GM13976 (cell line): ENCODE data around the gene VTA1.
A peak's percentile ranks its signal among the peaks of the same experiment; 100 is the strongest.
"Not testable (repeated sequence)": the region's sequence is repeated elsewhere in the genome, so short reads cannot be mapped to it uniquely, and the experiment has no call there.

Experiments
- DNase-seq: peaks from one replicate; pipeline ENCODE4 v3.0.0; 2012; ENCODE audit warnings: low spot score
- CTCF ChIP-seq: IDR thresholded peaks from 2 replicates; pipeline ENCODE4 v1.5.1; 2012; ENCODE audit warnings: borderline replicate concordance, mild to moderate bottlenecking; ENCODE audit not compliant: insufficient read depth; ENCODE audit errors: extremely low read depth, missing control alignments, control extremely low read depth
- in situ Hi-C: fragments of 300-500 bp; cut with MboI; formaldehyde crosslinking; loops from one replicate; pipeline ENCODE4 v1.12.0; 2022; ENCODE audit warnings: low sequenced_read_pairs, mixed read lengths, inconsistent platforms; ENCODE audit not compliant: unreplicated experiment

The VTA1 gene

GRCh38 chr6:142146828-142147662 lies at the start of gene VTA1, which contains the start of gene NMBR:
TSS of gene VTA1 (plus strand) at chr6:142147263. CDS start at chr6:142147288, 25 bp downstream.
TSS of gene NMBR (minus strand) at chr6:142147122. CDS start at chr6:142088658, 58,464 bp downstream.
- in situ Hi-C loops: loop anchor here (10.0 kb wide), 1 partner anchor 248 kb away; no protein-coding TSS in a partner anchor
- TF ChIP-seq CTCF: peak; percentile 79

GRCh38 chr6:142104820-142105219 lies 42.2 kb upstream of the VTA1 start:
- in situ Hi-C loops: loop anchor here (25.0 kb wide), 2 partner anchors 118 to 418 kb away; no protein-coding TSS in a partner anchor
- not testable (repeated sequence) for DNase-seq

More at GRCh38 chr6:142146828-142147662, at the start of gene VTA1, which contains the start of gene NMBR:
- DNase-seq: peak; percentile 84

- in situ Hi-C loops: loop anchor here (25.0 kb wide), 2 partner anchors 124 to 424 kb away; no protein-coding TSS in a partner anchor
- DNase-seq: not testable (repeated sequence)
Observed at GRCh38 chr6:142110820-142111219, 36.2 kb upstream of the VTA1 start.

DNA sequence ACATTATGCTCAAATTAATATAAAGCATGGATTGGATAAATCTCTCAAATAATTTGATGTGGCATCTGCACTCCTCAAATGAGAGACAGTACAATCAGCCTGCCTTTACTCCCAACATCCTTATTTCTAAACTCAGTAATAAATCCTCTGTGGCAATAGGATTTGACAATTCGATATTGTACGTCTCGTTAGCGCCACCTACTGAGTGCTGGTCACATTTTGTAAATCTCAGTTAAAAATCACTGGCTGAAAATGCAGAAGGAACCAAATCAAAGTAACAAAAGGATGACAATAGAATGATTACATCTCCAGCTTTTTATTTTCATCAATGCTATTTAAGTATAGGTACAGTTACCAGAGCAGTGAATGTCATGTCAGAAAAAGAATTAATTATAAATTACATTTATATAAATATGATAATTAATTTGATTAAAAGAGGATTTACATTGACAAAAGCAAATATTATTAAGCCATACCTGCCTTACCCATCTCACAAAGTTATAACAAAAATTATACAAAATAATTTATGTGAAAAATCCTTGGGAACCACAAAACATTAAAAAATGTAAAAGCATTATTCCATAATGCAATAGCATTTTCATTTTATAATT lies 34.5 kb upstream of the VTA1 start:
- DNase-seq: peak; percentile 23
- in situ Hi-C loops: loop anchor here (25.0 kb wide), 2 partner anchors 125 to 425 kb away; no protein-coding TSS in a partner anchor
- TF ChIP-seq CTCF: peak; percentile 73

- TF ChIP-seq CTCF: no peak
- in situ Hi-C loops: loop anchor here (25.0 kb wide), 2 partner anchors 130 to 430 kb away; no protein-coding TSS in a partner anchor
- DNase-seq: no peak
Observed at GRCh38 chr6:142117366-142117765, 29.7 kb upstream of the VTA1 start.

GRCh38 chr6:142118328-142118727 lies 28.7 kb upstream of the VTA1 start:
- in situ Hi-C loops: loop anchor here (25.0 kb wide), 2 partner anchors 131 to 431 kb away; no protein-coding TSS in a partner anchor

More at GRCh38 chr6:142118328-142118727, 28.7 kb upstream of the VTA1 start:
- no peak for DNase-seq
- TF ChIP-seq CTCF: no peak
